ENCODE results near the gene GDPD3.

Gene GDPD3

GRCh38 chr16:30152517-30152916 is 39.2 kb upstream of the GDPD3 start:
- TF ChIP-seq, protein P1, sequence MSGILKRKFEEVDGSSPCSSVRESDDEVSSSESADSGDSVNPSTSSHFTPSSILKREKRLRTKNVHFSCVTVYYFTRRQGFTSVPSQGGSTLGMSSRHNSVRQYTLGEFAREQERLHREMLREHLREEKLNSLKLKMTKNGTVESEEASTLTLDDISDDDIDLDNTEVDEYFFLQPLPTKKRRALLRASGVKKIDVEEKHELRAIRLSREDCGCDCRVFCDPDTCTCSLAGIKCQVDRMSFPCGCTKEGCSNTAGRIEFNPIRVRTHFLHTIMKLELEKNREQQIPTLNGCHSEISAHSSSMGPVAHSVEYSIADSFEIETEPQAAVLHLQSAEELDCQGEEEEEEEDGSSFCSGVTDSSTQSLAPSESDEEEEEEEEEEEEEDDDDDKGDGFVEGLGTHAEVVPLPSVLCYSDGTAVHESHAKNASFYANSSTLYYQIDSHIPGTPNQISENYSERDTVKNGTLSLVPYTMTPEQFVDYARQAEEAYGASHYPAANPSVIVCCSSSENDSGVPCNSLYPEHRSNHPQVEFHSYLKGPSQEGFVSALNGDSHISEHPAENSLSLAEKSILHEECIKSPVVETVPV (CRISPR knock-in tag; IDR thresholded peaks at IDR 0.05), result no peak
- TF ChIP-seq TCF4 (CRISPR knock-in tag; IDR thresholded peaks at IDR 0.05; ENCODE audit: borderline replicate concordance) (no peak), ZNF70 (CRISPR knock-in tag; IDR thresholded peaks at IDR 0.05) (no peak), PPARA (CRISPR knock-in tag; IDR thresholded peaks at IDR 0.05; ENCODE audit: borderline replicate concordance) (no peak), ZFP30 (CRISPR knock-in tag; IDR thresholded peaks at IDR 0.05) (no peak)
- ATAC-seq, result no peak

GRCh38 chr16:30151091-30151490 is 37.8 kb upstream of the GDPD3 start:
- no peak for TF ChIP-seq ZFP30 (CRISPR knock-in tag; IDR thresholded peaks at IDR 0.05)
- ATAC-seq, result no peak

DNA sequence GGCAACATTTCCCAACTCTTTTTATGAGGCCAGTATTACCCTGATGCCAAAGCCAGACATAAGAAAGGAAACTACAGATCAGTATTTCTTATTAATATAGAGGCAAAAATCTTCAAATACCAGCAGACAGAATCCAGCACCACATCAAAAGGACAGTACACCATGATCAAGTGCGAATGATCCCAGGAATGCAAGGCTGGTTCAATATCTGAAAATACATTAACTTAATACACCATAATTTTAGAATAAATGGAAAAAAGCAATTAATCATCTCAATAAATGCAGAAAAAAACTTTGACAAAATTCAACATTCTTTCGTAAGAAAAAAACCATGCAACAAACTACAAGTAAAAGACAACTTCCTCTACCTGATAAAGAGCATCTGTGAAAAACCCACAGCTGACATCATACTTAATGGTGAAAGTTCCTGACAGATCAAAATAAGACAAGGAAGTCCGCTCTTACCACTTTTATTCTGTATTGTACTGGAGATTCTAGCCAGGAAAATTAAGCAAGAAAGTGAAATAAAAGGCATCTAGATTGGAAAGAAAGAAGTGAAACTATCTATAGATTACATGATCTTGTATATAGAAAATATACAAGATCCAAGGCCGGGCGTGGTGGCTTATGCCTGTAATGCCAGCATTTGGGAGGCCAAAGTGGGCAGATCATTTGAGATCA is 36.1 kb upstream of the GDPD3 start:
- TF ChIP-seq PPARA (CRISPR knock-in tag; IDR thresholded peaks at IDR 0.05; ENCODE audit: borderline replicate concordance) (no peak), ZFP30 (CRISPR knock-in tag; IDR thresholded peaks at IDR 0.05) (no peak), ZNF8 (CRISPR knock-in tag; IDR thresholded peaks at IDR 0.05) (no peak), ZNF70 (CRISPR knock-in tag; IDR thresholded peaks at IDR 0.05) (no peak), ZC3H10 (CRISPR knock-in tag; IDR thresholded peaks at IDR 0.05) (no peak), ESRRG (CRISPR knock-in tag; IDR thresholded peaks at IDR 0.05) (no peak), SNAI2 (CRISPR knock-in tag; IDR thresholded peaks at IDR 0.05) (no peak), OSR1 (CRISPR knock-in tag; IDR thresholded peaks at IDR 0.05) (no peak), TOX (CRISPR knock-in tag; IDR thresholded peaks at IDR 0.05; ENCODE audit: borderline replicate concordance) (no peak), BACH2 (CRISPR knock-in tag; IDR thresholded peaks at IDR 0.05; ENCODE audit: borderline replicate concordance) (no peak), GLIS3 (CRISPR knock-in tag; IDR thresholded peaks at IDR 0.05) (no peak), ZNF565 (CRISPR knock-in tag; conservative IDR thresholded peaks at IDR 0.05; ENCODE audit: low read depth) (no peak), CSDC2 (CRISPR knock-in tag; IDR thresholded peaks at IDR 0.05) (no peak), RARB (CRISPR knock-in tag; IDR thresholded peaks at IDR 0.05) (no peak), ISL1 (CRISPR knock-in tag; IDR thresholded peaks at IDR 0.05) (no peak), TSHZ2 (CRISPR knock-in tag; IDR thresholded peaks at IDR 0.05) (no peak)
- TF ChIP-seq, protein P2, sequence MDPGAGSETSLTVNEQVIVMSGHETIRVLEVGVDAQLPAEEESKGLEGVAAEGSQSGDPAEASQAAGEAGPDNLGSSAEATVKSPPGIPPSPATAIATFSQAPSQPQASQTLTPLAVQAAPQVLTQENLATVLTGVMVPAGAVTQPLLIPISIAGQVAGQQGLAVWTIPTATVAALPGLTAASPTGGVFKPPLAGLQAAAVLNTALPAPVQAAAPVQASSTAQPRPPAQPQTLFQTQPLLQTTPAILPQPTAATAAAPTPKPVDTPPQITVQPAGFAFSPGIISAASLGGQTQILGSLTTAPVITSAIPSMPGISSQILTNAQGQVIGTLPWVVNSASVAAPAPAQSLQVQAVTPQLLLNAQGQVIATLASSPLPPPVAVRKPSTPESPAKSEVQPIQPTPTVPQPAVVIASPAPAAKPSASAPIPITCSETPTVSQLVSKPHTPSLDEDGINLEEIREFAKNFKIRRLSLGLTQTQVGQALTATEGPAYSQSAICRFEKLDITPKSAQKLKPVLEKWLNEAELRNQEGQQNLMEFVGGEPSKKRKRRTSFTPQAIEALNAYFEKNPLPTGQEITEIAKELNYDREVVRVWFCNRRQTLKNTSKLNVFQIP (CRISPR knock-in tag; IDR thresholded peaks at IDR 0.05; ENCODE audit: borderline replicate concordance, low read depth), result no peak
- TF ChIP-seq, protein P1 (CRISPR knock-in tag; IDR thresholded peaks at IDR 0.05), result no peak
- ATAC-seq, result no peak

DNA sequence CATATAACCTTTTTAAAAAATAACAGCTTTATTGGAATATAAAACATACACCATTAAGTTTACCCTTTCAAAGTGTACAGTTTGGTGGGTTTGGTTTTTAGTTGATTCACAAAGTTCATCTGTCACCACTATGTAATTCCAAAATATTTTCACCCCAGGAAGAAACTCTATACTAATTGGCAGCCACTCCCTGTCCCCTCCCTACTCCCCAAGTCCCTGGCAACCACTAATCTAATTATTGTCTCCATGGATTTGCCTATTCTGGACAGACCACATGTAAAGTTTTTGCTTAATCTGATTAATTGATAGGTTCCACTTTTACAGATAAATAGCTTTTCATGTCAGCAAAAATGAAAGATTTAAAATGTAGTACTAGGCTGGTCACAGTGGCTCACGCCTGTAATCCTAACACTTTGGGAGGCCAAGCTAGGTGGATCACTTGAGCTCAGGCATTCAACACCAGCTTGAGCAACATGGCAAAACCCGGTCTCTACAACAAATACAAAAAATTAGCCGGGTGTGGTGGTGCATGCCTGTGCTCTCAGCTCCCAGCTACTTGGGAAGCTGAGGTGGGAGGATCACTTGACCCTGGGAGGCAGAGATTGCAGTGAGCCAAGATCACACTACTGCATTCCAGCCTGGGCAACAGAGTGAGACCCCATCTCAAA is 34.6 kb upstream of the GDPD3 start:
- no peak for ATAC-seq
- TF ChIP-seq TSHZ2 (CRISPR knock-in tag; IDR thresholded peaks at IDR 0.05), result no peak
- no peak for TF ChIP-seq BACH2 (CRISPR knock-in tag; IDR thresholded peaks at IDR 0.05; ENCODE audit: borderline replicate concordance)
- TF ChIP-seq ARNTL (CRISPR knock-in tag; IDR thresholded peaks at IDR 0.05; ENCODE audit: borderline replicate concordance, low read depth), result no peak
- no peak for TF ChIP-seq PPARA (CRISPR knock-in tag; IDR thresholded peaks at IDR 0.05; ENCODE audit: borderline replicate concordance)

Data from SK-N-SH treated with all-trans-retinoic acid at 6 μM for 48 hours (cell line).